ENCODE data around the gene SGMS2.

- TF ChIP-seq POLR2A (IDR thresholded peaks at IDR 0.05; ENCODE audit: low read depth, low read length) (no peak), POLR2AphosphoS5 (IDR thresholded peaks at IDR 0.05; ENCODE audit: low read depth, low read length) (no peak), POU2F2 (IDR thresholded peaks at IDR 0.05; ENCODE audit: low read depth, low read length) (no peak), PAX5 (IDR thresholded peaks at IDR 0.05; ENCODE audit: insufficient read depth, low read length, severe bottlenecking) (no peak)
Observed at GRCh38 chr4:107950746-107951540, 126.2 kb downstream of the SGMS2 start.
